GM21619 (cell line): ENCODE results near the gene DOK1.

Source experiments
- ATAC-seq: cut with Tn5 transposase; IDR thresholded peaks from one replicate; pipeline ENCODE4 v1.9.1; 2021; ENCODE audit not compliant: unreplicated experiment

Gene DOK1

DNA sequence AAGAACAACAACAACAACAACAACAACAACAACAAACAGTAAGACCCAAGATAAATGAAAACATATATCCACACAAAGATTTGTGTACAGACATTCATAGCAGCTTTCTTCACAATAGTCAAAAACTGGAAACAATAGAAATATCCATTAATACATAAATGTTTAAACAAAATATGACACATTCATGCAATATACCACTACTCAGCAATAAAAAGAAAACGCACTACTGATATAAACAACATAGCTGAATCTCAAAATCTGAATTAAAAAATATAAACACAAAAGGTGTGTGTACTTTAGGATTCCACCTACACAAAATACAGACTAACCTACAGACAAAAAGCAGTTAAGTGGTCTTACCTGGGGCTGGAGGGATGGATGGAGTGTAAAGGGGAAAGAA lies 42.1 kb downstream of the DOK1 start:
- ATAC-seq: no peak

DNA sequence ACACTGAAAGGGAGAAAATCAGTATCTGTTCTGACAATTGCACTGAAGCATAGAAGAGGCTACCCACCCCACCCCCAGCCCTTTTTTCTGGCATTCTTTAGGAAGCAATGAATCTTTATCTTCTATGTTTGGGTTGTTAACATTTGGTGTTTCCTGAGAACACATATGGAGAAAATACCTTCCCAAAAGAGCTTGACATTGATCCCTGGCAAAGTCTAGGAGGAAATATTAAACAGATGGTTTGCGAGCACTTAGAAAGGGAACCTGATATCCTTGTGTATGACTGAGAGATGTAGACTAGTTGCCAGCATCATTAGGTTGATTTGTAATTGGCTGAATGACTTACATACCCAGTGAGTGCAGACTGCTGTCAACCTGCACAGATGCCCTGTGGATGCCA lies 42.9 kb downstream of the DOK1 start:
- ATAC-seq: no peak

GRCh38 chr2:74599676-74600075 lies 45.2 kb downstream of the DOK1 start:
- no peak for ATAC-seq

DNA sequence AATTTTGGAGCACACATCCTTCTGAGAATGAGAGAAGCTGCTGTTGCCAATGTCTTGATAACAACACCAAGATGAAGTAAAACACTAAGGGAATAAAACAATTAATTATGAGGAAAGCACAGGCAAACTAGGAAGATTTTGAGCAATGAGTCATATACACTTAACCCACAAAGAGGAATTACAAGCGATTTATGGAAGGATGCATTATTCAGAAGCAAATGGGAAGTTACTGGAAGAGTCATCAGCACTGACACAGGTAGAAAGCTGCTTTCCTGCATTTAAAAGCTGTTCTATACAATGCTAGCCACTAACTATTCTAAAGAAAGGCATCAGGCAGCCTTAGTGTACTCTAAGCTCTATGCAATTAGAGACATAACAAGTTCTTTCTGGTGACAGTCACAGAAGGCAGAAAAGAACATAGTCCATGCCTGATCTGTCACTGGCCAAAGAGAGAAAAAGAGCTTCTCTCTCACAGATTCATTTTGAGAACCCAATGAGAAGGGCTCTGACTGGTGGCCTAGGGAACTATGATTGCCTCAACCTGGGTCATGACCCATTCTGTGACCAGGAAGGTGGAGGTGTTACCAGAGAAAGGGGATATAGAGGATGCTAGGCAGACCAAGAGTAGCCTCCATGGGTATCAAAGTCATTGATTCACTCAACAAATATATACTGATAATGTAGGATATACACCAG lies 48.2 kb downstream of the DOK1 start:
- no peak for ATAC-seq

DNA sequence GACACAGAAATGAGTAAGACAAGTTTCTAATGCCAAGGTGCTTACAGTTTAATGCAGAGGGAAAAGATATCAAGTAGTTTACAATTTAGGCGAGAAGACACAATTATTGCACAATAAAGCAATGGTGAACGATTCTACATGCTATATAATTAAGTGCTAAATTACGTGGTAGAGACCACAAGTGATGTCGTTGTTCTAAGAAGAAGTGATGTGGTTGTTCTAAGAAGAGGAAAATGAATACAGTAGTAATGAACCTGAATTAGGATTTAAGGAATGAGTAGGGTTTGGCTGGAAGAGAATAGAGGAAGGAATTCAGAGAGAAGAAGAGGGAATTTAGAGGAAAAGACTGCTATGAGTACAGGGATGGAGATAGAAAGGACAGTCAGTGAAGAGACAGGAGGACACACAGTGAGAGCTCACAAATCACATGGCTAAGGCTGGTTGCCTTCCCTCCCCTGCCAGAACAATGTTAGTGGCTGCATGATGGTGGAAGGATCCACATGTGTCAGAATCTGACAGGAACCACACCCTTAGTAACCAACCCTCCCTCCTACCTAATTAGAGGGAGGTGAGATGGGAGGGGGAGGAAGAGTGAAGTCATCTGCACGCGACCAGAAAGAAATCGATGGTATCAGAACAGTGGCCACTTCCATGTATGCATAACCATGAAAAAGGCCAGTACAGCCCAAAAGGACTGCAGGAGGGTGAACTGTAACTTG lies 48.9 kb downstream of the DOK1 start:
- no peak for ATAC-seq

DNA sequence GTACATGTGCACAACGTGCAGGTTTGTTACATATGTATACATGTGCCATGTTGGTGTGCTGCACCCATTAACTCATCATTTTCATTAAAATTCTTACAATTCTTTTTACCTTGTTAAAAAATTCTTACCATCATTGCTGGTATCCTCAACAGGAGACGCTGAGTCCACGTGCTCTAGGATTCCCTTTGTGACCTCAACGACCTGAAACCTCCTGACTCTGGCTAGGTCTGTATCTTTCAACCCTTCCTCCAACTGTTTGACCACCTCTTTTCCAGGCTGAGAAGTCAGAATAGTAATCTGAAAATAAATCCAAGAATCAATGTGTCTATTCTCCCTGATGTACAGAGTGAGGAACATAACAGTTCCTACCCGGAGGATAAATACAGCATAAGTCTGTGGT lies 52.4 kb downstream of the DOK1 start:
- ATAC-seq: no peak
